ENCODE data around the gene KDM5B. TPM values are rescaled to one million over a fixed set of nuclear protein-coding genes. Genes with fewer than 3 reads are reported as not detected.

KDM5B gene
- total RNA-seq, 1 donor, result 124 TPM

DNA sequence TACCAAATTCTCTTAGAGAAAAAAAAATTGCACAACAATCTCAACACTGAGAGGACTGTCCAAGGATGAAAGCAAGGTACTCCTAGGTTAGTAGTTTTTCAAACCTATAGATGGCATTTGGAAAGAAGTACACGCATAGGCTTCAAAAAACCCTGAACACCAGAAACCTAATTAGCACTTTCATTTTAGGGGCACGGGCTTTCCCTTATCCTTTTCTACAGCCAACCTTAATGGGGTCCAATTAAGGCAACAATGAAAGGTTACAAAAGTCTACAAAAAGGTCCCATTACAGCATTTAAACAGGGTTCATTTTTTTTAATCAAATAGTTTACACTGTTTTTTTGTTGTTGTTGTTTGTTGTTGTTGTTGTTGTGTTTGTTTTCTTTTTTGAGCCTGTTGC lies 6.2 kb downstream of the KDM5B start:
- peaks cover 84% of the 10 kb centered on the region for H4K20me1 ChIP-seq (ENCODE audit: insufficient read depth, low read length)
- peaks cover 24% of the 10 kb centered on the region for H3K4me1 ChIP-seq (ENCODE audit: insufficient read depth, low read length)

DNA sequence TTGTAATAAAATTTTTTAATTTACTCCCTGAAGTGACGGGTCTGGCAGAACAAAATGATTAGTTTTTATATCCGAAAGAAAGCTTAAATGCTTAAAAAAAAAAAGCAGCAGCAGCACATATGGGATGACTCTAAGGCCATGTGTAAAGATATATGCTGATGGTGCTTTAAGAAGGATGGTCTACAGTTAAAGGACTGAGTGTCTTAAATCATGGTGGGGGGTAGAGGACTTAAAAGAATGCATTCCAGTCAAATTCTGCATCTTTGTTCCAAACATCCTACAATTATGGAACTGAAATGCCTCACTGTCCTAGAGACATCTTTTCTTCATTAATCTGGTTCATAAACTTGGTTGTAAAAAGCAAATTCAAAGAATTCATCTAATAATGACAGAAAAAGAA lies 7.0 kb downstream of the KDM5B start:
- no peaks in the 10 kb centered on the region for H3K36me3 ChIP-seq (ENCODE audit: insufficient read depth, low read length)
- no peak overlapping the region for H3K27ac ChIP-seq (ENCODE audit: low read depth, low read length)
- no peak overlapping the region for H2AFZ ChIP-seq (ENCODE audit: low read length)
- no peak overlapping the region for H3K4me3 ChIP-seq (ENCODE audit: insufficient read depth, low read length)
- no peak overlapping the region for H3K4me2 ChIP-seq (ENCODE audit: insufficient read depth, low read length)
- peaks cover 24% of the 10 kb centered on the region for H3K4me1 ChIP-seq (ENCODE audit: insufficient read depth, low read length)
- H4K20me1 ChIP-seq (ENCODE audit: insufficient read depth, low read length), result peaks cover 84% of the 10 kb centered on the region
- H3K79me2 ChIP-seq (ENCODE audit: insufficient read depth, low read length), result peaks cover 97% of the 10 kb centered on the region
- no peaks in the 10 kb centered on the region for H3K9me3 ChIP-seq (ENCODE audit: low read depth, low read length)
- DNase-seq (ENCODE audit: insufficient read length, low spot score, missing footprints), result no peak
- no peaks in the 10 kb centered on the region for H3K27me3 ChIP-seq (ENCODE audit: insufficient read depth, low read length)
- TF ChIP-seq, protein P1, sequence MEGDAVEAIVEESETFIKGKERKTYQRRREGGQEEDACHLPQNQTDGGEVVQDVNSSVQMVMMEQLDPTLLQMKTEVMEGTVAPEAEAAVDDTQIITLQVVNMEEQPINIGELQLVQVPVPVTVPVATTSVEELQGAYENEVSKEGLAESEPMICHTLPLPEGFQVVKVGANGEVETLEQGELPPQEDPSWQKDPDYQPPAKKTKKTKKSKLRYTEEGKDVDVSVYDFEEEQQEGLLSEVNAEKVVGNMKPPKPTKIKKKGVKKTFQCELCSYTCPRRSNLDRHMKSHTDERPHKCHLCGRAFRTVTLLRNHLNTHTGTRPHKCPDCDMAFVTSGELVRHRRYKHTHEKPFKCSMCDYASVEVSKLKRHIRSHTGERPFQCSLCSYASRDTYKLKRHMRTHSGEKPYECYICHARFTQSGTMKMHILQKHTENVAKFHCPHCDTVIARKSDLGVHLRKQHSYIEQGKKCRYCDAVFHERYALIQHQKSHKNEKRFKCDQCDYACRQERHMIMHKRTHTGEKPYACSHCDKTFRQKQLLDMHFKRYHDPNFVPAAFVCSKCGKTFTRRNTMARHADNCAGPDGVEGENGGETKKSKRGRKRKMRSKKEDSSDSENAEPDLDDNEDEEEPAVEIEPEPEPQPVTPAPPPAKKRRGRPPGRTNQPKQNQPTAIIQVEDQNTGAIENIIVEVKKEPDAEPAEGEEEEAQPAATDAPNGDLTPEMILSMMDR (IDR thresholded peaks at IDR 0.05; ENCODE audit: extremely low read depth, low read depth, low read length), result no peak

More for the DNA sequence above, 6.2 kb downstream of the KDM5B start:
- no peaks in the 10 kb centered on the region for H3K36me3 ChIP-seq (ENCODE audit: insufficient read depth, low read length)
- H3K79me2 ChIP-seq (ENCODE audit: insufficient read depth, low read length), result peaks cover 97% of the 10 kb centered on the region
- no peaks in the 10 kb centered on the region for H3K9me3 ChIP-seq (ENCODE audit: low read depth, low read length)
- DNase-seq (ENCODE audit: insufficient read length, low spot score, missing footprints), result no peak
- no peak overlapping the region for H3K27ac ChIP-seq (ENCODE audit: low read depth, low read length)
- no peak overlapping the region for H3K4me3 ChIP-seq (ENCODE audit: insufficient read depth, low read length)
- H3K27me3 ChIP-seq (ENCODE audit: insufficient read depth, low read length), result no peaks in the 10 kb centered on the region
- TF ChIP-seq, protein P1 (IDR thresholded peaks at IDR 0.05; ENCODE audit: extremely low read depth, low read depth, low read length), result no peak
- H3K4me2 ChIP-seq (ENCODE audit: insufficient read depth, low read length), result no peak overlapping the region
- no peak overlapping the region for H2AFZ ChIP-seq (ENCODE audit: low read length)

DNA sequence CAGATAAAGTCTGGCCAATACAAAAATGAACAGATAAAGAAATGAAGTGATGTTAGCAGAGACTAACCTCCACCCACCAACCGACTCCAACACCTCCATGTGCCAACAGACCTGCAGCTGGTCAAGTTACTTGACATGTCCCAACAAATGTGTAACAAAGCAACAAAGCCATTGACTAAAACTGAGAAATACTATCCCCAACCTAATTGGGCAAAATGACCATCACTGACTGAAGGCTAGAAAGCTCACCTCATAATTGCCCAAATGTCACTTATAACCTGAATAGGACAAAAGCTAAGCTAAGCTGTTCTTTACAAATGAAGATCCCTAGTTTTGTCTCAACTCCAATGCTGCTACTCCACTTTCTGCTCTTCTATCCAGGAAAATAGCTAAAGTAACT lies 7.5 kb downstream of the KDM5B start:
- H3K36me3 ChIP-seq (ENCODE audit: insufficient read depth, low read length), result no peaks in the 10 kb centered on the region
- no peak overlapping the region for H3K4me3 ChIP-seq (ENCODE audit: insufficient read depth, low read length)
- DNase-seq (ENCODE audit: insufficient read length, low spot score, missing footprints), result no peak
- H3K4me2 ChIP-seq (ENCODE audit: insufficient read depth, low read length), result no peak overlapping the region
- no peak overlapping the region for H3K27ac ChIP-seq (ENCODE audit: low read depth, low read length)
- peaks cover 84% of the 10 kb centered on the region for H4K20me1 ChIP-seq (ENCODE audit: insufficient read depth, low read length)
- peaks cover 19% of the 10 kb centered on the region for H3K4me1 ChIP-seq (ENCODE audit: insufficient read depth, low read length)
- H2AFZ ChIP-seq (ENCODE audit: low read length), result no peak overlapping the region
- H3K79me2 ChIP-seq (ENCODE audit: insufficient read depth, low read length), result peaks cover 97% of the 10 kb centered on the region
- H3K27me3 ChIP-seq (ENCODE audit: insufficient read depth, low read length), result no peaks in the 10 kb centered on the region
- TF ChIP-seq, protein P1 (IDR thresholded peaks at IDR 0.05; ENCODE audit: extremely low read depth, low read depth, low read length), result no peak
- no peaks in the 10 kb centered on the region for H3K9me3 ChIP-seq (ENCODE audit: low read depth, low read length)

DNA sequence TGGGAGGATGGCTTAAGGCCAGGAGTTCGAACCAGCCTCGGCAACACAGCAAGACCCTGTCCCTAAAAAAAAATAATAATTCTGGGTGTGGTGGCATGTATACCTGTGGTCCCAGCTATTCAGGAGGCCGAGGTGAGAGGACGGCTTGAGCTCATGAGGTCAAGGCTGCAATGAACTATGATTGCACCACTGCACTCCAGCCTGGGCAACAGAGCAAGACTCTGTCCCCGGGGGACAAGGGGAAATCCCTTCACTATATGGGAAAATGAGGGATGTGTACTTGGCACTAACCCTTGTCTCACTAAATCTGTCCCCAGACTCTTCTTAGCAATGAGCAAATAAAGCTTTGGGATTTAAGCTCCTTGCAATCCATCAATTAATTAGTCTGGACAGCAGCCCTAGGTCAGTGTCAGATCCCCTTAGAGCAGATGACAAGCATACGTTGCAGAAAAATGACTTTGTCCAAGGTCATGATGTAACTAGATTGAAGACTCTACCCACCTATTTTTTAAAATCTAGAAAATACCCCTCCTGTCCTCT lies 9.4 kb downstream of the KDM5B start:
- Histone ChIP-seq H3K36me3 (ENCODE audit: insufficient read depth, low read length) (no peaks in the 10 kb centered on the region), H3K4me3 (ENCODE audit: insufficient read depth, low read length) (no peak overlapping the region), H3K27me3 (ENCODE audit: insufficient read depth, low read length) (no peaks in the 10 kb centered on the region), H3K79me2 (ENCODE audit: insufficient read depth, low read length) (peaks cover 97% of the 10 kb centered on the region), H3K9me3 (ENCODE audit: low read depth, low read length) (no peaks in the 10 kb centered on the region), H3K4me1 (ENCODE audit: insufficient read depth, low read length) (peaks cover 11% of the 10 kb centered on the region), H4K20me1 (ENCODE audit: insufficient read depth, low read length) (peaks cover 89% of the 10 kb centered on the region), H3K27ac (ENCODE audit: low read depth, low read length) (no peak overlapping the region), H2AFZ (ENCODE audit: low read length) (no peak overlapping the region), H3K4me2 (ENCODE audit: insufficient read depth, low read length) (no peak overlapping the region)
- DNase-seq (ENCODE audit: insufficient read length, low spot score, missing footprints), result no peak
- TF ChIP-seq, protein P1 (IDR thresholded peaks at IDR 0.05; ENCODE audit: extremely low read depth, low read depth, low read length), result no peak
